NCI-H748 (cell line): Measurements from ENCODE around the gene ZYG11A.

Experiments
- DNase-seq: peaks from one replicate; lab custom pipeline; 2025; ENCODE audit not compliant: unreplicated experiment; lab: John Stamatoyannopoulos, UW

ZYG11A gene

DNA sequence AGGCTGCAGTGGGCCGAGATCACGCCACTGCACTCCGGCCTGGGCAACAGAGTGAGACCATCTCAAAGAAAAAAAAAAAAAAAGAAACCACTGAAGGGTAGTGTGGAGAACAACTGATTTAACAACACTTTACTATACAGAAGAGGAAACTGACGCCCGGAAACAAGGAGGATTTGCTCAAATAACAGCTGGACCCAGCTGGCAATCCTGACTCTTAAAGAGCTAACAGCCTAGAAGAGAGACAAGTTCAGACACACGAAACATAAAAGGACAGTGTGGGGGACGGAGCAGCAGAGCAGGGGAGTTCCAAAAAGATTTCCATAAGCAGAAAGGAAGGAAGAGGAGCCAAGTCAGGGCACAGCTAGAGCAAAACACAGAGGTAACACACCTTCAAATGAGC lies 74.6 kb downstream of the ZYG11A start:
- no peak for DNase-seq

DNA sequence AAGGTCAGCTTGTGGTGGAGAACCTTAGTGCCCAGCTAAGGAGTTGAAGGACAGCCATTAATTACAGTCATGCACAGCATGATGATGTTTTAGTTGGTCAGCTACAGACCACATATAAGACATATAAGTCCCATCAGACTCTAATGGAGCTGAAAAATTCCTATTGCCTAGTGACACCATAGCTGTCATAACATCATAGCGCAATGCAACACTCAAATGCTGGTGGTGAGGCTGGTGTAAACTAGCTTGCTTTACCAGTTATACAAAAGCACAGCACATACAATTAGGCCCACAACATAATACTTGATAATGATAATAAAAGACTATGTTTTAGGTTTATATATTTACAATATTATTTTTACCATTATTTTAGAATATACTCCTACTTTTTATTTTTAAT lies 75.0 kb downstream of the ZYG11A start:
- no peak for DNase-seq

- DNase-seq: no peak
Observed at GRCh38 chr1:52918201-52918600, 75.6 kb downstream of the ZYG11A start.

DNA sequence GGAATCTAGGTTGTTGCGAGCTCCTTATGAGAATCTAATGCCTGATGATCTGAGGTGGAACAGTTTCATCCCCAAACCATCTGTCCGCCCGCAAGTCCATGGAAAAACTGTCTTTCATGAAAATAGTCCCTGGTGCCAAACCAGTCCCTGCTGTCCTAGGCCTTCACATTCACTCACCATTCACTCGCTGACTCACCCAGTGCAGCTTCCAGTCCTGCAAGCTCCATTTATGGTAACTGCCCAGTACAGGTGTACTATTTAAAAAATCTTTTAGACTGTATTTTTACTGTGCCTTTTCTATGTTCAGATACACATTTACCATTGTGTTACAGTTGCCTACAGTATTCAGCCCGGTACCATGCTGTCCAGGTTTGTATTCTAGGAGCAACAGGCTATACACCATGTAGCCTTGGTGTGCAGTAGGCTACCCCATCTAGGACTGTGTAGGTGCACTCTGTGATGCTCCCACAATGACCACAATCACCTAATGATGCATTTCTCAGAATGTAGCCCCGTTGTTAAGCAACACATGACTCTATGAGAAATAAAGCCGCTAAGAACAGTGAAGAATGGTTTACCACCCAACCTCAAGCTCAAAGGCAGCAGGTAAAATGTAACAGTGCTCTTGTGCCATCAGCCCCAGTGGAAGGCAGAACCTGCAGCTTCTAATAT lies 76.6 kb downstream of the ZYG11A start:
- no peak for DNase-seq

- DNase-seq: no peak
Observed at GRCh38 chr1:52919723-52920483, 77.3 kb downstream of the ZYG11A start.

GRCh38 chr1:52920791-52921291 lies 78.3 kb downstream of the ZYG11A start:
- no peak for DNase-seq

DNA sequence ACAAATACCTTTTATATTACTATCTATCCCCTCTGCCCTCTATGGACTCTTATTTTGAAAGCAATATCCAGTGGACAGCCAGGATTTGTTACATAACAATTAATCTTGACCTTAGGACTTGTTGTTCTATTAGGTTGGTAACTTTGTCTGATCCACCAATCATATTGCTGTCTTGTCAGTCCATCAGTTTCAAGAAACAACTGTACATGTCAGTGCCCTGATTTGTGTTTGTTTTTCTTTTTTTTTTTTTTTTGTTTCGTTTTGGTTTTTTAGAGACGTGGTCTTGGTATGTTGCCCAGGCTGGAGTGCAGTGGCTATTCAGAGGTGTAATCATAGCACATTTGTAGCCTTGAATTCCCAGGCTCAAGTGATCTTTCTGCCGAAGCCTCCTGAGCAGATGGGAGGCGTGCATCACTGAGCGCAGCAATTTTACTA lies 83.0 kb downstream of the ZYG11A start:
- DNase-seq: no peak

DNA sequence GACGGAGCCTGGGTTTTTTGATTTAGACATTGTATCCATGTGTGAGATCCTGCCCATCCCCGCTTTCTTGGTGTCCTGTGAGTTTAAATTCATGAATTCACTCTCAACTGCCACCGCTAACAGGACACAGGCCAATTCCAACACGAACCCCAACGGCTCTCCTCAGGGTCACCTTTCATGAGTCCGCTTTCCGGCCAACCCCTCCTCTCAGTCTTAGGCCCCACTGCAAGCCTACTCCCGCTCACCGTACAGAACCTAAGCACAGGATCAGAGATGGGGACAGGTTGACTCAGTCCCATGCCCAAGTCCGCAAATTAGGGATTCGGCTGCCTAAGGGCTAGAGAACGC lies 84.3 kb downstream of the ZYG11A start:
- DNase-seq: no peak

DNA sequence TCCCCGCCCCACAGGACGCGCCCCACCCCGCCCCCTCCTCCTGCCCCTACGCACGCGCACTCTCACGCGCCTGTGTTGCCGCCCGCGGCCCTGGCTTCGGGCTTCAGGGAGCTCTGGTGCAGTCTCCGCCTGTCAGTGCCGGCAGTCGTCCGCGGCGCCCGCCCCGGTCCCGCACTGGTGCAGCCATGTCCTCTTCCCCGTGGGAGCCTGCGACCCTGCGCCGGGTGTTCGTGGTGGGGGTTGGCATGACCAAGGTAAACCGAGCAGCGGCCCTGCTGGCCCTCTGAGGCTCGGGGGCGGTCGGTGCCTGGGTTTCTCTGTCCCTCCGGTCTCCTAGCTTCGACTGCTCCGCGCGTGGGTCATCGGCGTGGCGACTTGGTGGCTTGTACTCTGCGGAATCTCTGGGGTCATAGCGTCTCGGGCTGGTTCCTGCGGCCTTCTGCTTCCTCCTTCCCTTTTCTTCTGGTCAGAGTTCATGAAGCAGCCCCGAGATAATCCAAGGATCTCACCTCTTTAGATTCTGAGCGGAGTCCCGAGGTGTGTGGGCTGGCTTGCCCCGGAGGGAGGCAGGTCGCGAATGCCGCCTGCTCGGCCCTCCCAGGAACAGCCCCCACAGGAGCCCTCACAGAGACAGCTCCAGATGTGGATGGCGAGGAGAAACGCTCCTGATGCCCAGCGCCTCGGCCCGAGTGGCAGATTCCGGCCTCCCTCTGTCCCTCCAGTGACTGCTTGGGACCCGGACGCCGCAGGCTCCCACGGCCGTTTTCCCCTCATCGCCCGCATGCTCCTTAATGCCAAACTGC lies 84.9 kb downstream of the ZYG11A start, which contains the start of gene SCP2:
TSS of gene SCP2 (plus strand) at position 65 of the 803 bp plus-strand sequence. CDS start at position 186, 121 bp downstream.
- DNase-seq: peak; percentile 76

- no peak for DNase-seq
Observed at GRCh38 chr1:52928015-52928404, 85.5 kb downstream of the ZYG11A start.

GRCh38 chr1:52929019-52929418 lies 86.5 kb downstream of the ZYG11A start:
- no peak for DNase-seq

GRCh38 chr1:52937433-52938182 lies 95.0 kb downstream of the ZYG11A start:
- no peak for DNase-seq

DNA sequence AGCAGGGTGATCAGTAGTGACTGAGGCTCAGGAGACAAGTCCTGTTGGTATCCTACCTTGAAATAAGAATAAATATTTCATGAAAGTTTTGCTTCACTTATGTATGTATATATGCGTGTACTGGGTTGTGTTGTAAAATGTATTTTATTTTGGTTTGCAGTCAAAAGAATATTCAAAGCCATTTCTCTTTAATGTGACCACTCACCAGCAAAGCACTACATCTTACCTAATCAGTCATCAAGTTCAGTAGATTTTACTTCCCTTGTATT lies 95.6 kb downstream of the ZYG11A start:
- DNase-seq: no peak

DNA sequence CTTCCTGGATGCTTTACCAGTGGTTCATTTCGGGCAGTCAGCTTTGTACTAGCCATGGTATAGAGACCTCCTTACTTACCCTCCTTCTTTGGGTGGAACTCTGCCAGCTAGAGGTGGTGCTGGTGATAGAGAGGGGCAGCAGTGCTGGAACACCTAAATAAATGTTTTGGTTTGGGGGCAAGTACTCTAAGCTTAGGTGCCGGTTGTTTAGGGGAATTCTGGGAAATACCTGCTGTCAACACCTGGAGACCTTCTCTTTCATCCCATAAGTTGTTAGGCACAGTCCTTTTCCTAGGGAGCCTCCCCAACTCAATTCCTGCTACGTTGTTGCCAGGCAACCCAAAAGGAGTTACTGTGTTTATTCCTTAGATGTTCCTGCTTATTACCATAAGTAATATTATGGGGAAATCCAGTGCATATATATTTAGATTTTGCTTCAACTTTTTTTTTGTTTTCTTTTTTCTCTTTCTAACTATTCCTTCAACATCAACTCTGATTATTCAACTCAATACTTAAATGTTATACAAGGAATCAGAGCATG lies 101.4 kb downstream of the ZYG11A start:
- no peak for DNase-seq

GRCh38 chr1:52944566-52944965 lies 102.0 kb downstream of the ZYG11A start:
- DNase-seq: no peak
